Fibroblast of skin of left biceps (primary cell): ENCODE results near the gene LACRT.

Experiments used
- DNase-seq, 2 experiments: peaks; one replicate each; pipeline ENCODE4 v3.0.0-alpha.2; 2013; ENCODE audit warnings: low read depth in 2 of 2

LACRT gene

DNA sequence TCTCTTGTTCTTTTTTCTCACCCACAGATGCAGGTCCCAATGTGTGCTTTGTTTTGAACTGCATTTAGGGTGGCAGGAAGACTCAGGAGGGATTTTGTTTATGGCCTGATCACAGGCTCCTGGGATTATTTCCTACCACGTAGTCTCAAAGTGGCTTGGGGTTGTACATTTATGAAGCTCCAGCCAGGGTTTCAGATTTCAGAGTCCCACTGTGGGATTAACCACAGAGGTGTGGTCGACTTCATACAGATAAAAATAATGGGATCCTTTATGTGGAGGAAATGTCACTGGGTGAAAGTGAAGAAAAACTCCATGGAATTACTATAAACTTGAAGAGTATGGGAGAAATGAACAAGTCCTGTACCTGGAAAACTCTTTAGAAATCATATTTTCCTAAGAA, 32.0 kb downstream of the LACRT start:
- no peak for DNase-seq

DNA sequence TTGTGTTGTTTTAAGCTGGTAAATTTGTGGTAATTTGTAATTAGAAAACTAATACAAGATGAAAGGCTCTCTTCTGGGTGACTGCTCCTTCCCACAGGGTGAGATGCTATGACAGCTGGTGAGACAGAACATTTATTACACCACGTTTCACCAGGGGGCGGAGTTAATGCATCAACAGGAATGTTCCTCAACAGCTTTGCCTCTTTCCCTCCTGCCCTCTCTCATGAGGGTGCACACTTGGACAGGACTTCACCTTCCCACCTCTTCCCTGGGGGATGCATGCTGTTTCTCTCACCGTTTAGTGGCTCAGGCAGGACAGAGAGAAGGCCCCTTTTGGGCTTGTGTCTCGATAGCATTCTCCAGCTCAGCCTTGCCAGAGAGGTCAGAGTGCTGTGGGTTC, 32.9 kb downstream of the LACRT start:
- no peak for DNase-seq

DNA sequence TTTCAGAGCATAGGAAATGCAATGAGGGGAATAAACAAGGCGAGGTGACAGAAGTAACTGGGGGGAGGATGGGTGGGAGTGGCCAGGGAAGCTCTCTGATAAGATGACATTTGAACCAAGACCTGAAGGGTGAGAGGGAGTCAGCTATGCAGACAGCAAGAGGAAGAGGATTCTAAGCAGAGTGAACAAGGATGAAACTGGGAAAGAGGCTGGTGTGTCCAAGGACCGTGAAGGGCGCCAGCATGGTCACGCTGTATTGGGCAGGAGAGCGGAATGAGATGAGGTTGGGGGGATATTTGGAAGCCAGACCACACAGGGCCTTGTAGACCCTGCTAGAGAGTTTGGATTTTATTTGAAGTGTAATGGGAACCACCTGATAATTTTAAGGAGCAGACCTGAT, 35.7 kb downstream of the LACRT start:
- DNase-seq, result no peak

DNA sequence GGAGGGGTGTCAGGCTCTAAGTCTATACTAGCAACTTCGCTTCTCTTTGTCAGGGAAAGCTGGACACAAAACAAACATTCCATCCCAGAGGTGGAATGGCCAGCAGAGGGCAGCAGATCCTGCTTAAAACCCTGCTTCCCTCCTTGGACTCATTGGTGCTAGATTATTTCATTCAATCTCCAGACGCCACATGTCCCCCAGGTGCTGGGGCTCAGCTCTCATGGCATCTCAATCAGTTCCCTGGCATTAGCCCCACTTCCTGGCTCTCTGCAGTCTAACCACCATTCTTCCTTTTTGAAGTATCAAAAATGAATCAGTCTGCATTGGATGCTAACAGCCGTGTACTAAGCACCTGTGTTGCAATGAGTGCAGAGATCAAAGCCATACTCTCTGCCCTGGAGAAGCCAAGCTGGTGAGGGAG, 38.2 kb downstream of the LACRT start:
- DNase-seq, result peak; percentile 4 to 13

DNA sequence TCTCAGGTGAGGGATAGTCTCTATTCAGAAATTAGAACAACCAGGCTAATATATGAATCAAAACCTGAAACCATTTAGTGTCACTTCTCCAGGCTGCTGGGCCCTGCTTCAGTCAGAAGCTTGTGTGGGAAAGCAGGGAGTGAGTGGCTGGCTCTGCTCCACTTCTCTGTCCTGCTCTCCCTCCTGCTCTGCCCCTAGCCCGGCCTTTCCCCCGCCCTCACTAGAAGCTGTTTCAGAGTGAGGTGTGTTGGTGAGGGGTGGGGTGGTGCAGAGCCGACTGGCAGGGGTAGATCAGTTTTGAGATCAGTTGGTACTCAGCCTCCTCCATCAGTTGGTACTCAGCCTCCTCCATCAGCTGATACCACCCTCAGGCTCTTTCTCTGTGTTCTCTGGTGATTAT, 39.2 kb downstream of the LACRT start:
- DNase-seq, result no peak

DNA sequence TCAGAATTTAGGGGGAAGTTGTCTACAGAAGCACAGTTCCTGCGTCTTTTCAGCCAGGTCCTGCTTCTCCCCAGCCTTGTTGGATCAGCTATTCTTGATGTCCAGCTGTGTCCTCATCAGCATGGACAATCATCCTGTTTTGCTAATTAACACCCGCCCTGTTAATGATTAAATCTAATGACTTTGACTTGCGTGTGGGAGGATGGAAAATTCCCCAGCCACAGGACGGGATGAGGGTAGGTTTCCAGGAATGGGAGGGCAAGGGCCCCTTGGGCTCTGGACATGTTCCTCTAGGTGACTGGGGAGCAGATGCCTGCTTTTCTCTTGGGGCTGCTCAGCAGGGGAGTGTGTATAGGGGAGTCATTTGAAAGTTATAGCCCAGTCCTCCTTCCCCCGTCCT, 41.0 kb downstream of the LACRT start:
- DNase-seq, result no peak

DNA sequence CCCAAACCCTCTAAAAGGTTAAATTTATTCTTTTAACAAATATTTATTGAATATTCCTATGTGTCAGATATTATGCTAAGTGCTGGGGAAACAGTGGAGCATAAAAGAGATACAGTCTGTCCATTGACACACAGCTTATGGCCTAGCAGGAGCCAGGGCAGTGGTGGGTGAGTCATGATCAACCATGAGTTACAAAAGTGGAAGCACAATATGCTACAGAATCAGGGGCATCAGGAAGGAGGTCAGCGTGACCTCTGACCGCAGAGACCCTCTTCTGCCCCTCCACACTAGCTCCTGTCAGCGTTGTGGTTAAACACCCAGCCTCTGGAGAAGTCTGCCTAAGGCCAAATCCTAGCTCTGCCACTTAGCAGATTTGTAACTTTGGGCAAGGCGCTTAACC, 41.6 kb downstream of the LACRT start:
- DNase-seq, result no peak

DNA sequence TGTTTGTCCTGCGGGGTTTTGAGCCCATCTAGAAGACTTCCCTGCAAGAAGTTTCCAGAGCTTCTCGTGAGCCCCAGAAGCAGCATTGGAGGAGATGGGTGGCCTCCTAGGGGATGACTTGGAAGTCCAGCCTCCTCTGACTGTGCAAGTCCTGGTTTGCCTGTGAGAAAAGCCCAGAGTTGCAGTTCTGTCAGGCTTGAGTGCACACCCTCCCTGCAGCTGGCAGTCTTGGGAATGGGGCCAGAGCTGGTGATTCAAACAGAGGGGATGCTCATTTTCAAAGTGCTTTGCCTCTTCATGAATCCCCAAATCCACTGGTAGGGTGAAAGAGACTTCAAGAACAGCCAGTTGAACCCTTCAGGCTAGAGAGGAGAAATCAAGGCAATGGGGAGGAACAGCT, 42.4 kb downstream of the LACRT start:
- no peak for DNase-seq

DNA sequence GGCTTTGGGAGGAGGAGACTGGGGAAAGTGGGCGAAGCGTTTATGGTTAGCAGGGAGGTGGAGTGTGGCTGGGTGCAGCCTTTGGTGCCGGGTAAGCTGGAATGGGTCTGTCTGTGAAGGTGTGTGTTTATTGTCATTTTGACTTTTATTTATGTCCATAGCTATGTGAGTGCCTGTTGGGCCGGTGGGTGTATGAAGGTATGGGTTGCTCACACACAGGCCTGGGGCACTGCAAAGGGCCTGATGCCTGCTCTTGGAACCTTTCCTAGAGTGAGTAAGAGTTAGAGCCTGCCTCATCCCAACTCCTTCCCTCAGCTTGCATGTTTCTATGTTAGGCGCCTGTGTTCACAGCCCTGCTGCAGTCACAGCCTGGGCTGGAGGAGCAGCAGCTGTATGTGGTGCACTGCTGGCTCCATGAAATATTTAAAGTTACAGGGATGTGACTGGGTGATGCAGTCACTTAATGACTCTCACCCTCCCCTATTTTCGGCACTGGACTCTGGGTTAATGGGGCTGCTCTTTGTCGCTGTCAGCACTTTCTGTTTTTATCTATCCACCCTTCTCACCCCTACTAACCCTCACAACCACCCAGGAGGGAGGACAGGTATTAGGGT, 43.6 kb downstream of the LACRT start:
- no peak for DNase-seq

DNA sequence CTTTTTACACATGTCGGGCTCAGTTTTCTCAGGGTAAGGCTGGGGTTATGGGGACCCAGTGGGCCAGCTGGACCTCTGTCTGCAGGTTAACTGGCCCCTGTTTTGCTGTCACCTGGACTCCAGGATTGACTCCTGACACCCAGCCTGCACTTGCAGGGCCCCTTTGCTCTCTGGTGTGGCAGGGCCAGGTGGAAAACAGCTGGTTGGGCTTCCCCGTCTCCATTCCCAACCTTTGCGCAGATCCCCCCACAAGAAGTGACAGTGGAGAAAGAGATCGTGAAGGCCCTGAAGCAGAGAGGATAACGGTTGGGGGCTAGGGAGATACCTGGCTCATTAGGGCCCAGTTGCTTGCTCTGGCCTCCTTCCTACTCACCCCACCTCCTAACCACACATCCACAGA, 44.7 kb downstream of the LACRT start:
- no peak for DNase-seq

DNA sequence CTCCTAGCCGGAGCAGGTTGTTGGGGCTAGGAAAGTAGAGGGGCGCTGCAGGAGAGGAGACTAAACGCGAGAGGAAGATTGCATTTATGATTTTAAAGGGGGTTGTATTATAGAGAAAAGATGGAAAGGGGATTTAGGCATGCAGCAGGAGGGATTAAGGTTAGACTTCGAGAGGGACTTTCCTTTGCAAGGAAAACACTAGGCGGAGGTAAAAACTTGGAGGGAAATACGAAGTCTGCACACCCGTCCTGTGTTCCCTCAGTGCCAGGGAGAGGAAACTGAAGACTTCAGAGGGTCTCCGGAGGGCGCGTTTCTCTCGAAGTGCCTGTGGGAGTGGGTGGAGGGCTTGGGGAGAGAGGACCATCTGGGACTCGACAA, 45.8 kb downstream of the LACRT start:
- DNase-seq, result no peak

DNA sequence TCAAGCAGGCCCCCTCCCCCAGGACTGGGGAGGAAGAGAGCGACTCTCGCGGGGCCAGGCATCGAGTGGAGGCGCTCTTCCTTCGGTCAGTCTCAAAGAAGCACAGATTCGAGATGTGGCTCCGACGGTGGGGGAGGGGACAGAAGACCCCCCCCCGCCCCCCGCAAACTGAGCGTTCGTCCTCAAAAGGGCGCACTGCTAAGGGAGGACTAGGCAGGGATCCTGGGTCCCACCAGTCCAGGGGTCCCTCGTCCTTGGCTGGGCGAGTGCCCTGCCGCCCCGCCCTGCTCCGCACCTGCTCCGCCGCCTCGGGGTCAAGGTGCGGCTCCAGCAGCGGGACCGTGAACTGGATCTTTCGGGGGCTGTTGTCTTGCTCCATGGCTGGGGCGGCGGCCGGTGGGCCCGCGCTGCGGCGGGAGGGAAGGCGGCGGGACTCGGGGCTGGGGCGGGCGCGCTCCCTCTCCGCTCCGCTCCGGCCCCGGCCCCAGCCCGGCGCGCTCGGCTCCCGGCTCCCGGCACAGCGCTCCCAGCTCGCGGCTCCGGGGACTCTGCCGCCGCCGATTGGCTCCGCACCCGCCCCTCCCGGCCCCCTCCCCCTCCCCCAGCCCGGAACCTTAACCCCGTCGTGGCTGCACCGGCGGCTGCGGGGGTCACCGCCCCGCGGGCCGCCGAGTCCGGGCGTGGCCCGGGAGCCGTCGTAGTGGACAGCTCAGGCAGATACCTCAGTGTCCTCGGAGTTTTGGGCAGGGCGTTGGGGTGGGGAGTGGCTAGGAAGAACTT, 46.4 kb downstream of the LACRT start, which contains the start of gene PPP1R1A:
TSS of gene PPP1R1A (minus strand) at position 550 of the 780 bp plus-strand sequence. CDS start at position 379, 171 bp downstream.
- no peak for DNase-seq

DNA sequence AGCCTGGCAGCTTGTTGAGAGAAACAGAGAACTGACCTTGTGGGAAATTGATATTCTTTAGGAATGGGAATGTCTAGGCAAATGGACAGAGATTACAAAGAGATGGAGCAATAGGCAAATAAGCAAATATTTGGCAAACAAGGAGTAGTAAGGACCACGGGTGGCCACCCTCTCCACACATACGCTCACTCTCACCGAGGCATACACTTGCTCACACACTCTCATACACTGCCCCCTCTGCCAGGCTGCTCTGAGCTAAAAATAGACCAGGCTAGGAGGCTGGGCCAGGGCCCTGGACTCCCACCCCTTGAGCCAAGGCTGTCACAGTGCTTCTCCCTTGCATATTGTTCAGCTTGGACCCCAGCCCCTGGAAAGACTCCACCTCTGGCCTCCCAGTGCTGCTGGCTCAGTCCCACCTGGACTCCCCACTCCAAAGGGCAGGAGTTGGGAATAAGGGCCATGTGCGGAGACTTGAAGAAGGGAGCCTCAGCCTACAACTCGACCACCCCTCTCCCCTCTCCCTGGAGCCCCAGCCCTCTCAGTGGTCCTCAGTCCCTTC, 47.3 kb downstream of the LACRT start:
- DNase-seq, result no peak

DNA sequence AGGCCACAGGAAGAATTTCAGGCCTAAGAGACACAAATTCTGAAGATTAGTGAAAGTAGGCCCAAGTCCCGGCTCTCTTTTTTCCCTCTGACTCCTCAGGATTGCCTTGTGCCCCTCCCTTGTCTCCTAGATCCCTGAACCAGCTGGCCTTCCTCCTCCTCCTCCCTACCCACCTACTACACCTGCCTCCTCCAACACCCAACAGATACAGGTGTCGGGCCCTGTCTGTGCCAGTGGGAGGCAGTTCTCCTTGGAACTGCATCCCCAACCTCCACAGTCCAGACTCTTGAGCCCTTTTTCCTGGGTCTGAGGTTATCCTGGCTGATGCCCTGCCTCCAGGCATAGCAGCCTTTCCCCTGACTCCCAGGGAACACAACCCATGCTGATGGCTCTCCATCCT, 48.1 kb downstream of the LACRT start:
- DNase-seq, result no peak

DNA sequence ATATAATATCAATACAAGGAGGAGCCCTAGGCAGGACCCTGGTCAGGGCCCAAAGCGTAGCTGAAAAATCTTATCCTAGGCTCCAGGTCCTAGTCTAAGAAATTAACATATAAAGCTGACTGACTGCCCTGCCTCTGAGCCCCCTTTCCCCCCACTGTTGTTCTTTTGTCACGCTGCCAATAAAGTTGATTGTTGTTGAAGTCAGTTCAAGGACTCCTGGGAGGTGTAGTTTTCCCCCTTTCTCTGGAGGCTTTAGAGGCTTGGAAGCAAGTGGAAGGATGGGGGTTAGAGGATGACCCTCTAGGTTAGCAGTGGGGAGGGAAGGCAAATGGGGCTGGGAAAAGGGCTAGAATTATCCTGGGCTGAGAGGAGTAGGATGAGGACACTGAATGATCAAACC, 49.5 kb downstream of the LACRT start:
- no peak for DNase-seq

DNA sequence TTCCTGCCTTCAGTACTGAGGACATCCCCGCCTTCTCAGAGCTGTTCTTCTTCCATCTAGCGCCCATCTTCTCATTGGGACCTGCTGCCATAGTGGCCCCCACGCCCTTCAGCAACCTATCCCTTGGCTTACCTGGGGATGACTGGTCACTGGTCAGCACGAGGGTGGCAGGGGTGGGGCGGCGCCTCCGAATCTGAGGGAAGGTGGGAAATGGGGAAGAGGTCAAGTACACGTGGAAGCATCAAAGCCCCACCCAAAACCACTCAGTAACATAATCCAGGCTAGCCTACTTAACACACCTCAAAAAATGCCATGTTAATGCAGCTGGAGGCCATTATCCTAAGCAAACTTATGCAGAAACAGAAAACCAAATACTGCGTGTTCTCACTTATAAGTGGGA, 50.6 kb downstream of the LACRT start:
- DNase-seq, result no peak

DNA sequence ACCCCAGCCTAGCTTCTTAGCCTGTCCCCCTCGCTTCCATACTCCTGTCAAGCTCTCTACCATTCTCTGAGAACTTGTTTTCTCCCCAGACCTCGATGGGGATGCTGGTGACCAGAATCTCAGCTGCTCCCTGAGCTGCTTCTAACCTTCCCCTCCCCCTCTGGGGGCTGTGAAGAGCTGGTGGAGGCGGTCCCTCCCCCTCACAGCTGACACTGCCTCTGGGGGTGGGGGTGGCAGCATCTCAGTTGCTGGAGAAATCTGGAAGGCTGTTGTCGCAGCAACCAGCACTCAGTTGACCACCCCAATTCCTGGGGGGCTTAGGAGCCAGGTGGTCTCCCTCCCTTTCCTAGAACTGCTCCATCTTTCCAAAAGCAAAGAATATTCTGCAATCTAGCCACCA, 51.0 kb downstream of the LACRT start:
- no peak for DNase-seq

DNA sequence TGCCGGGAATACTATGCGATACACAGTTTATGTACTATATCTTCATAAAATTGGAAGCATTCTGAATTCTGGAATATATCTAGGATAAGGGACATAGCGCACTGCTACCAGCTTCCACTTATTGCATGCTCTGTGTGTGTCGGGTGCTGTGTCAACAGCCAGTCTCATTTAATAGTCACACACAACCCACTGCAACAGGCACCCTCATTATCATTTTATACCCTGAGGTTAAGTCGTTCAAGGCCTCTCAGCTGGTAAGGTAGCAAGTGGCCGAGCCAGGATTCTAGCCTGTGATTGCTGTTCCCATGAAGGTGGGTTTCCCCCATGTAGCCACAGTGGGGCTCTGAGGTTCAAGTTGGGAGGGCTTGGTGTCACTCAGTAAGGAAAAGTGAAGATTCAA, 53.3 kb downstream of the LACRT start:
- DNase-seq, result no peak
